ENCODE data around the gene ACAP3.

ACAP3 gene

GRCh38 chr1:1338278-1338677 lies 30.5 kb upstream of the ACAP3 start:
- FAIRE-seq = no peak
- TF ChIP-seq CTCF (IDR thresholded peaks at IDR 0.05; ENCODE audit: insufficient read depth, missing control alignments) = no peak
- DNase-seq (ENCODE audit: insufficient read length, low spot score) = no peak

- no peak for TF ChIP-seq CTCF (IDR thresholded peaks at IDR 0.05; ENCODE audit: insufficient read depth, missing control alignments)
- DNase-seq (ENCODE audit: insufficient read length, low spot score) (no peak), FAIRE-seq (no peak)
Measured at GRCh38 chr1:1337793-1338147, 30.0 kb upstream of the ACAP3 start.

DNA sequence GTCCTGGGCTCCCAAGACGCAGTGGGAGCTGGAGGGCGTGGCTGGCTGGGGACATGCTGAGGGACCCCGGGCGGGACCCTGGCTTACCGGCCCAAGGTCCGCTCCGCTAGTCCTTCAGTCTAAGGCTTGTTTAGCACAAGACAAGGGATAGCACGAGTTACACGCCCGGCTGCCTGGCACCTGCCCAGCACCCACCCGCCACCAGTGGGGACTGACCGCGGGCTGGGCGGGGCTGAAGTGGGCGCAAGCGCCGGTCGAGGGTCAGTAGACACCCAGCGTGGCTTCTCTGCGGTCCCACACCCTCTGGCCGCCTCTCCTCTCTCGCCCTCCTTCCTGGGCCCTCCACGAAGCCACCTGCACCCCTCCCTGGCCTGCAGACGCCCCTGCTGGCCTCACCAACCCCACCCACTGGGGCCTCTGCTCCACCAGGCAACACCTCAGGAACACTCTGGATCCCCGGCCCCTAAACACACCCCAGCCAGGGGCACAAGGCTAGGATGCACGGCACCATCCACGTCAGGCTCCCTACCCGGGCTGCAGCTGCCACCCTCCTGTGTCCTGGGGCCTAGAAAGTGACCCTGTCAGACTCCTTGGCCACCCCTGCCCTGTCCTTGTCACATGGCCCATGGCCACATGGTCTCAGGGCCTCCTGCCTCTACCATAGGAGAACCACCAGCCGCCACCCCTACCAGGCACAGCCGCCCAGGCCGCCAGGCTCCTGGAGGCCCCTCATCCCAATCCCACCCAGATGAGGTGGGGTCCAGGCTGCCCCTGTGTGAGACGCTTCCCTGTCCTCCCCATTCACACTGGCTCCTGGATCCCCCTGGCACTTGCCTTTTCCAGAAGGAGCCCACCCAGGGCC lies 29.4 kb upstream of the ACAP3 start:
- TF ChIP-seq CTCF (IDR thresholded peaks at IDR 0.05; ENCODE audit: insufficient read depth, missing control alignments) = no peak
- DNase-seq (ENCODE audit: insufficient read length, low spot score) = no peak
- FAIRE-seq = no peak

- TF ChIP-seq CTCF (IDR thresholded peaks at IDR 0.05; ENCODE audit: insufficient read depth, missing control alignments) = no peak
- FAIRE-seq = no peak
Measured at GRCh38 chr1:1336446-1336845, 28.7 kb upstream of the ACAP3 start.

GRCh38 chr1:1335792-1336248 lies 28.1 kb upstream of the ACAP3 start:
- TF ChIP-seq CTCF (IDR thresholded peaks at IDR 0.05; ENCODE audit: insufficient read depth, missing control alignments) = no peak
- DNase-seq (ENCODE audit: insufficient read length, low spot score) = no peak
- no peak for FAIRE-seq

More at GRCh38 chr1:1336446-1336845, 28.7 kb upstream of the ACAP3 start:
- DNase-seq (ENCODE audit: insufficient read length, low spot score) = no peak

- DNase-seq (ENCODE audit: insufficient read length, low spot score) (no peak), FAIRE-seq (no peak)
- TF ChIP-seq CTCF (IDR thresholded peaks at IDR 0.05; ENCODE audit: insufficient read depth, missing control alignments) = no peak
Measured at GRCh38 chr1:1335283-1335682, 27.6 kb upstream of the ACAP3 start.

GRCh38 chr1:1334835-1335234 lies 27.1 kb upstream of the ACAP3 start:
- DNase-seq (ENCODE audit: insufficient read length, low spot score) = no peak
- FAIRE-seq = no peak

More at GRCh38 chr1:1334835-1335234, 27.1 kb upstream of the ACAP3 start:
- no peak for TF ChIP-seq CTCF (IDR thresholded peaks at IDR 0.05; ENCODE audit: insufficient read depth, missing control alignments)

Measured in D721Med (cell line).